HPDE6-E6E7 (cell line): ENCODE results near the gene SERPINI1.

Experiments used
- DNase-seq: peaks from one replicate; pipeline ENCODE4 v3.0.0; 2011; ENCODE audit warnings: missing footprints; ENCODE audit errors: extremely low spot score

The SERPINI1 gene

DNA sequence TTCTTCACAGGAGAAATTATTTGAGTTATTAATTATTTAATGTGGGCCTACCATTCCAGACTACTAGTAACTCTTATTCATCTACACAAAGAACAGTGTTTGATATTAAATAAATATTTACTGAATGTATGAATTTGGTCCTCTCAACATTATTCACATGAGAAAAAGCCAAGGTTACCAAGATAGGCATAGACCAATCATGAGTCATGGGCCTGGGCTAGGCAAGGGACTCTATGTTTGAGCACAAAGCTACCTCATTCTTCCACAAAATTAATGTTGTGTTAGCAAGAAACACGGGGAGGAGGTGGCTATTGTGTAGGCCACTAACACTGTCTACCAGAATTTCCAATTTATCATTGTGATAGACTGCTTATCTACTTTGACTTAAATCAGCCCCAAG lies 115.7 kb downstream of the SERPINI1 start:
- DNase-seq: no peak

DNA sequence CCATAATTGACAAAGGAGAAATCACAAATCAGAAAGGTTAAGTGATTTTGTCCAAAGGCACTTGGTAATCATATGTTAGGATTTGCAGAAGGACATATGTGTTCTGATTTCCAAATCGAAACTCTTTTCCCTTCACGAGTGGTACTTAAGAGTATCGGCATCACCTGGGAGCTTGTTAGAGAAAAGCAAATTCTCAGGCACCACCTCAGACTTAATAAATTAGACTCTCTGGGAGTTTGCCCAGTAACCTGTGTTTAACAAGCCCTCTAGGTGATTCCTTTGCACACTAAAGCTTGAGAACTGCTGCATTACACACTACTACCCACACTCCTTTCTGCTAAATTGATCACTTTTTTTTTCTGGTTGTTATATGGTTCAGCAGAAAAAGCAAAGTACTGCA lies 116.2 kb downstream of the SERPINI1 start:
- no peak for DNase-seq

DNA sequence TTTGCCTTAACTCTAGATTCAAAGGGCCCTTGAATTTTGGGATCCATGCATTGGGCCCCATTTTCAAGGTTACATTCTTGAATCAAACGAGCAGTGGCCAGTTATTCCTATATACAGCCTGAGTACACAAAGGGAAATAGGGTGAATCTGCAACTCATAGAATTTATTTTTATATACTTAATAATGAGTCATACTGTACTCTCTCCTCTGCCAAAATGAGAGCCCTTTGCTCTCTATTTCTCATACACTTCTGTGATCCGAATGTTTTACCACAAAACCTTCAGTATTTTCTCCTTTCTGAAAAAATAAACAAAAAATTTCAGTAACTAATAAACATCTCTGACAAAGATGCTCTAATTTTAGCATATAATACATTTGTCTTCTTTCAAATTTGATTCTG lies 116.7 kb downstream of the SERPINI1 start:
- no peak for DNase-seq

DNA sequence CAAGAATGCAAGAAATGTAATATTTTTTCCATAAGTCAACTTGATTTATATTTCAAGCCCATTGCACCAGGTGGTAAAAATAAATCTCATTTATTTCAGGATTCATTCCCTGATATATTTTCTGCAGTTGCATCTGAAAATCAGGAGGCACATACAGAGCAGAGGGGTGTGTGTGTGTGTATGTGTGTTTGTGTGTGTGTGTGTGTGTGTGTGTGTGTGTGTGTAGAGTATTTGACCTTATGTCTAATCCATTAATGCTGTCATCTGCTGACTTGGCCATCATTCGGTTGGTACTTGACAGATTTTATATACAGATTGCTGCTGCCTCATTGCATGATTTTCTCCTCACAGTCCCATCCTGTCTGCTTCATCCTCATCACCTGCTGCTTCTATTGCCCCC lies 118.5 kb downstream of the SERPINI1 start:
- no peak for DNase-seq

DNA sequence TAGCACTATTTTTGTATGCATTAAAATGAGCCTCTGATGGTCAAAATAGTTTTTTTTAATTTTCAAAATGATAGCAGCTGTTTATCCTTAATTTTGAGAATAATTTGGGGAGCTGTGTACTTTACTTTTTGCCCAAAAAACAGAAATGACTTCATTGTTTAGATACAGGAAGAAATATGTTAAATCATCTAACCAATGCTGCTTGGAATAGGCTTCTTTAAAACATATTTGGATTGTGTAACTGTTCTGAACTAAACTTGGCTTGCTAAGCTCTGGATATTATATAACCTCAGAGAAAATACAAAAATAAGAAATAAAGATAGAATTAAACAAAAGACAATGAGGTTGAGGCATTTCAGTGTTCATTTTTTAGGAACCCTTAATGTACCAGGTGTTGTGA lies 119.3 kb downstream of the SERPINI1 start:
- DNase-seq: no peak

DNA sequence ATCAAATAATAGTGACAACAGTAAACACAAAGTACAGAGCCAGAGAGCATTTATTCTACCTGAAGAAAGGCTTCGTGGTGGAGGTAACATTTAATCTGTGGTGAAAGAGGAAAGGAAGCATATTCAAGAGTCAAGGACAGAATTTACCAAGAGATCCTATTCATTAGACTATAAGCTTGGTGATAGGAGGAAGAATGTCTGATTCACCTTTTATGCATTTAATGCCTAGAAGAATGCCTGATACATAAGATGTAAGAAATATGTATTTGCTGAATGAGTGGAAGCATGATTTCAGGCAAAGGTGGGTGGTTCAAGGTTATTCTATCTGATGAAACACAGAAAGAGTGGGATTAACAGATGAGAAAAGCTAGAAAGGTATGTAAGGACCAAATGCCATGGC lies 119.8 kb downstream of the SERPINI1 start:
- no peak for DNase-seq

DNA sequence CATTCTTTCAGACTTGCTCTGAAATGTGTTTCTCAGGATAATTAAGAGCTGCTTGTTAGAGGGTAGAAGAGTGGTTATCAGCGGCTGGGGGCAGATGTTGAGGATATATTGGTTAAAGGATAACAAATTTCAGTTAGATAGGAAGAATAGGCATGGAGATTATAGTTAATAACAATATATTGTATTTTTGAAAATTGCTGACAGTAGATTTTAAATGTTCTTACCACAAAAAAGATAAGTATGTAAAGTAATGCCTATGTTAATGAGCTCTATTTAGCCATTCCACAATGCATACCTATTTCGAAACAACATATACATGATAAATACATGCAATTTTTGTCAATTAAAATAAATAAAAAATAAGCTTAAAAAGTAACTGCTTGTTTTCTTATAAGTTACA lies 123.3 kb downstream of the SERPINI1 start:
- DNase-seq: no peak

DNA sequence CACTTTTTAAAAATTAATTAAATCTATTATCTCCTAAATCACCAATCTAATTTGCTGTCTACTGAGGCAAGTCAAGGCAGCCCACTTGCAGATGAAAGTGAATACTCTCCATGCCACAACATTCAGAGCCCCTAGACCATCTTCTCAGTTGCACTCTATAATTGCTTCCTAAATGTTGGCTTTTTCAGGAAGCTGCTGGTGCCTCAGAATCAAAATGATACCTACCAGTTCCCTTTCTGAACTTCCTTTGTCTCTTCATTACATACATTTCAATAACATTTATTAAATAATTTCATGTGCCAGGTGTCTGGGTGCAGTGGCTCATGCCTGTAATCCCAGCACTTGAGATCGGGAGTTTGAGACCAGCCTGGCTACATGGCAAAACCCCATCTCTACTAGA lies 124.1 kb downstream of the SERPINI1 start:
- DNase-seq: no peak

DNA sequence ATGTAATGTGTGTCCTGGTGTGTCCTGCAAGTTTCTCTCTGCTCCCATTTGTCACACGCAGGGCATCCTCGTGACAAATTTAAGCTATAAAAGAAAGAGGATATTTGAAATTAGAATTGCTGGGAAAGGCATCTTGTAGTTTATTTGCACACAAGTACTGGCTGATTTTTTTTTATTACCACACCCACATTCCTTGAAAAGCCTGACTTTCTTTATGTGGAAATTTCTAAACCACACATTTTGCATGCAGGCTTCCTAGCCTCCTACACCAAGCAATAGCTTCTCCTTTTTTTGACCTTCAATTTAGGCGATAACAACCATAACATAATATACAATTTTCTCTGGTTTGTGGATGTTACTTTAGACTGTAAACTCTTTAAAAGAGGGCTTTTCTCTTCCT lies 126.1 kb downstream of the SERPINI1 start:
- no peak for DNase-seq

DNA sequence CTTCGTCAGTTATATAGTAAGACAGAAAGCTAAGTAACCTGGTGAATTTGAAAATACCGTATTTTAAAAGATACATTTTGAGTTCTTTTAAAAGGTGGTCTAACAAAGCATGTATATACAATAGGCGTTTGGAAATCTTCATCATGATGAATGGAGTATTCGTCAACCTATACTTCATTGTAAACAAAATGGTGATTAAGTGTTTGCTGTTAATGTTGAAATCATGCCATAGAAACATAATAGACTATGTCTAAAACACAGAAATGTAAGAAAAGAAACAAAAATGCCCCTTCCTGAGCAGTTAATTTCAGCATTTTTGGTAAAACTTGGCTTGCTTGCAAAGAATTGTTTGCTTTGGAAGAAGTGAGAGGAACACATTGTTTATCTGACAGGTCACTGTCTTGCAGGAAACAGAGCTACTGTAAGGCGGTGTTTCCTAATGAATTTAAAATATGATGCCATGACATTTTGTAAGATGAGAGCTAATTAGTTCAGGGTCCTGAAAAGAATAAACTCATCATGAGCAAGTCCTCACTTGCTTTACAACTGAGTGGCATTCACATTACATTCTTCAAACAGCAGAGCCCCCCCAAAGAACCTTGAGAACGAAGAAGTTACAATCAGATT lies 126.7 kb downstream of the SERPINI1 start:
- no peak for DNase-seq

DNA sequence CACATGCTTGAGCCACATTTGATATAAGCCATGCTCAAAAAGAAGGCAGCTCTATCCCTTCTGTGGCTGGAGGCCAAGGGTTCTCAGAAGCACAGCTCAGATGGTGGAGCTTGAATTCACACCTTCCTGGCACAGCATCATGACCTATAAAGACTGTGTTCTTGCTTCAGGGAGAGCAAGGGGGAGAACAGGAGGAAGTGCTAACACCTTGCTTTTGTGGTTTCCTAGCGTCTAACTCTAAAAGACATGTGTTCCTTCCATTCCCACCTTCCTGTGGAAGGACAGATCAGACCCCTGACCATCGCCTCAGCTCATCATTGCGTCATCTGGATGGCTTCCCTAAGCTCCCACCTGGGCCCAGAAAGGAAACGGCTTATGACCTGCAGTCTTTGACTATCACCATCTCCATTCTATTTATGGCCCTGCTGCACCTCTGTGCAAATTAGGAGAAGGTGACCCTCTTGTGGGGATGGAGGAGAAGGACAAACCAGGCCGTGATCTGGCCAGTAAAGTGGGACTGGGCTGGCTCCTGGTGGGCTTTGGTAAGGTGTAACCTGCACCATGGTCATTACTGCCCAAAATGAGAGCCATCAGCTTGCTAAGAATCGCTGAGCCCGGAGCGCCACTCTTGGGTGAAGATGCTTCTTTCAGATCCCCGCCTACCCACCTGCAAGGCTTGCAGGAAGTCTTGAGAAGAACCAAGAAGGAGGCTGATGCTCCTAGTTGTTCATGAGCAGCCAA lies 128.5 kb downstream of the SERPINI1 start:
- no peak for DNase-seq

DNA sequence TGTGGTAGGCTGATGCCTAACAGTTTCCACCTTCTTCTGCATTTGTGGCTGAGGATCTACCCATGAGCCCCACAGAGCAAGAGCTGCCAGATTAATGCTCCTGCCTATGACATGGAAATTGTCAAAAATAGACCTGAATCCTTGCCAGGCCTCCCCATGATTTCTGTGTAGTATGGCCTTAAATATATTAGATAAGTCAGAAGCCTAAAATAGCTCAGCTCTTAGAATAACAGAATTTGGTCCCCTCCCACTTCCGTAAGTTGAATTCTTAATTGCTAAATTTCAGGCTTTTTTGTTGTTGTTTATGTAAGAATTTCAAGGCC lies 129.0 kb downstream of the SERPINI1 start:
- DNase-seq: no peak

DNA sequence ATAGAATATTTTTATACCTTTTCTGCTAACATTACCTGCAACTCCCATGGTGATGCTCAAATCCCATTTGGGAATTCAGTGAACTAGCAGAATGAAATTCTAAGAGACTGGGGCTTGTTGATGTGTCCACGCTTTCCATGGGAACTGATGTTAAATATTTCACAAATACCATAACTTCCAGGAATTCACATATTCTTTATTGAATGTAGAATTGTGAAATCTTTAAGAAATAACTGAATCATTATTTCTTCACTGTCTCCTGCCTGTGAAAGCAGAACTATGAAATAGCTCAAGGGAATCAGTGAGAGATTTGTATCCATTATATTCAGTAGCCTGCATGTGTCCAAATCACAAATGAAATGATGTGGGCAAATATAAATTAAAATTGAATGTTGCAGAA lies 130.8 kb downstream of the SERPINI1 start:
- no peak for DNase-seq

DNA sequence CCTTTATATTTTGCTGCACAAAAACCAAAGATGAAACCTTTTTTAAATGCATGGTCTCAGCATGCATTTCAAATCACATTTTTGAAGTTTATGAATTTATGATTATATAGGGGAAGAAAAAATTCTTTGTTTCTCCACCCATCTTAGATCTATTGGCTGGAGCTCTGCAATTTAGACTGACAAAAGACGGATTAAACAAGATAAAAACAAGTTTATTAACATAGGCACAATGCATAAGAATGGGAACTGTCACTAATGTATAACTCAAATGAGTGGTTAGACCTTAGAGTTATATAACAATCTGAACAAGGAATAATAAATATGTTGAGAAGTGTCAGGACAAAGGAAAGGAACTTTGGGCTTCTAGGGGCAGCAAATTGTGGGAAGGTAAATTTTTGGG lies 132.5 kb downstream of the SERPINI1 start:
- DNase-seq: no peak

DNA sequence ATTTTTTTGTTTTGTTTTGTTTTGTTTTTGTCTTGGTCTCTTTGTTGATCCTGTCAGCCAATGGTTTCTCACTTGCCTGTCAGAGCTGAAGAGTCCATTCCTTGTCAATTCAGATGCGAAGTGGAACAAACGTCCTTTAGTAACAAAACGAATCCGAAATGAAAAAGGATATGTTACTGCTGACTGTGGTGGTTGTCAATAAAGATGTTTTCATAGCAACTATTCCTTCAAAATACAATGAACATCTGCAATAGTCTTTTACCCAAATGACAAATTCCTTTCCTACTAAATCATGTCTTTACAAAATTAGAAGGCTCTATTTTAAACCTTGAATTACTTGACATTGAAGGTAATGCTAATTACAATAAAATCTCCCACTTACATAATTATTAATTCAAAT lies 134.7 kb downstream of the SERPINI1 start:
- DNase-seq: no peak

DNA sequence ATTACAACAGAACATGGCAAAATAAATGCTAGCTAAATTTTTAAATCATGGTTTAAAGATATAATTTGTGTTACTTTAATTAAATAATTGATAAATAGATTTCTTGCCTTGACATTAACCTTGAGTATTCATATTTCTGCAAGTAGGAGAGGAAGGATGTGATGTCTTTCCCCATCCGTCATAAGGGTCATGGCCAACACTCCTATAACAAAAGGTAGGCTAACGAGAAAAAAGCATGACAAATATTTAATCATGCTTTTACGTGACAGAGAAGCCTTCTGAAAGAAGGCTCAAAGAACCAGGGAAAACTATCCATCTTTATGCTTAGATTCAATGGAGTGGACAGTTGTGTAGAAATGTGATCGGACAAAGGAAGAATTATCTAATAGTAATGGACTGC lies 135.2 kb downstream of the SERPINI1 start:
- no peak for DNase-seq

DNA sequence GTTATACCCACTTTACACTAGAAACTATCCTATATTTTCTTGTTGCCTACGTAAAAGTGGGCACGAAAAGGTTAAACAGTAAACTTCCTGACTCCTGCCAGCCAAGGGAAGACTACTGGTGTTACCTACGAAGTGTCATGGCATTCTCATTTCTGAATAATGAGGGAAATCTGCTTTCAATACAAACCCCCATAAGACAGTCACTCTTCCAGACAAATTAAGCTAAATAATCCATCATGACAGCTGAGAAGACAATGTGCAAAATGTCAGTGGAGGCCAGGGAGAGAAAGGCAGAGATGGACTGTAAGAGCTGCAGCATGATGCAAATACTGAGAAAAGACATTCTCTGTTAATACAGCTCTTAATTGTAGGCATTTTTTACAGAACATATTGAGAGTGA lies 136.5 kb downstream of the SERPINI1 start:
- no peak for DNase-seq

DNA sequence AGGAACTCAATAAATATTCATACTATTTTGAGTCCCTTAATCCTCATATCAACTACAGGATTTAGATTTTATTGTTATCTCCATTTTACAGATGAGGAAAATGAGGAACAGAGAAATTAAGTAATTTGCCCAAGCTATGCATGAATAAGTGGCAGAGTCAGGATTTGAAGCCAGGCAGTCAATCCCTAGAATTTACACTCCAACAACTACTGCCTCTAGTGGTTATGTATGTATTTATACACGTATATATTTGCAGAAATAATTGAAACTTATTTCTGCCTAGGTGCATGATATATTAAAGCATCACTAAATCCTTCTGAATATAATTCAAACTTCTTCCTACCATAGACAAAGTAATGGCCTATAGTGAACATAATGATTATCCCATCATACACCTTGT lies 137.4 kb downstream of the SERPINI1 start:
- DNase-seq: no peak

DNA sequence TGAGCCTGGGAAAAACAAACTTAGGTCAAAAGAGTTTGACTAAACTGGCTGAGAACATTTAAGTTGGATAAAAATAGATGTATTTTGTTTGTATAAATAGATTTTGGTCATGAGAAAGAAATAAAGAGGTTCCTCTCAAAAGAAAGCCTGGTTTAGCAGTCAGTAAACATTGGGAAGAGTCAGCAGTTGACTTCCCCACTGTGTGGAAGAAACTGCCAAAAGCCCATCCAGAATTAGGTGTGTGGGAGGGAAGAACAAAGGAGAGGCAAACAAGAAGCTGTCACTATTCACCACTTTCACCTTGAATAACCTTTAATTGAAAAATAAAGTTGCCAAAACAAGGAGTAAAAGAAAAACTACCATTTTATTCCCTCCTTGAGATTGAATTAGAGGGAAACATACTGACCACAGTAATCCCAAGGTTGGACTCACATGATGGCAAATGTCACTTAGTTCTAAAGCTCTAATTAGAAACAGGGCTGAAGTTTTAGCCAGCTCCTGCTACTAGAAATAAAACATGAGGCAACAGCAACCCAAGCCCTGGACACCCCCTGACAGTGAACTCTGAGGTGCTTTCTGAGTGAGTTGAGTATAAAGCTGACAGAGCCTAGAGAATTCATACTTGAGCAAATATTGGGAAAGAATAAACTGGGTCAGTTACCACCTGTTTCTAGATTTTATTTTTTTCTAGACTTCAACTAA lies 139.3 kb downstream of the SERPINI1 start:
- DNase-seq: no peak
